Measurements from ENCODE around the gene PDLIM7.

PDLIM7 gene

DNA sequence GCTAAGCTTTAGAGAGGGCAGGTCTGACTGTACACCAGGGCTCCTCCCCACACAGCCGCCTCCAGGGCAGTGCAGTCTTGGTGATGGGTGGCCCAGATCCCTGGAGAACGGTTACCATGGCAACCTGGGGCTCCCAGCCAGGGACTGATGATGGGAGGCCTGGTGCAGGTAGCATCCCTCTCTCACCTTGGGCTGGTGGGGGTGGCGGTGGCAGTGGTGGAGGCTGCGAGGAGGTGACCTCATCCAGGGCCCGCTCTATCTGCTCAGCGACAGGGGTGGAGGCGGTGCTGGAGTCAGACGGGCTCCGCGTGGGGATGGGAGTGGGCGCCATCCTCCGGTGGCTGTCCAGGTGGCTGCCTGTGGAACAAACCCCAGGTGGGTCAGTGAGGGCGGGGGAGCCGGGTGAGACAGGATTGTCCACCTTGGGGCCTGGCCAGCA lies 38.5 kb downstream of the PDLIM7 start:
- no peak for DNase-seq (ENCODE audit: low read depth in 2 of 2)

DNA sequence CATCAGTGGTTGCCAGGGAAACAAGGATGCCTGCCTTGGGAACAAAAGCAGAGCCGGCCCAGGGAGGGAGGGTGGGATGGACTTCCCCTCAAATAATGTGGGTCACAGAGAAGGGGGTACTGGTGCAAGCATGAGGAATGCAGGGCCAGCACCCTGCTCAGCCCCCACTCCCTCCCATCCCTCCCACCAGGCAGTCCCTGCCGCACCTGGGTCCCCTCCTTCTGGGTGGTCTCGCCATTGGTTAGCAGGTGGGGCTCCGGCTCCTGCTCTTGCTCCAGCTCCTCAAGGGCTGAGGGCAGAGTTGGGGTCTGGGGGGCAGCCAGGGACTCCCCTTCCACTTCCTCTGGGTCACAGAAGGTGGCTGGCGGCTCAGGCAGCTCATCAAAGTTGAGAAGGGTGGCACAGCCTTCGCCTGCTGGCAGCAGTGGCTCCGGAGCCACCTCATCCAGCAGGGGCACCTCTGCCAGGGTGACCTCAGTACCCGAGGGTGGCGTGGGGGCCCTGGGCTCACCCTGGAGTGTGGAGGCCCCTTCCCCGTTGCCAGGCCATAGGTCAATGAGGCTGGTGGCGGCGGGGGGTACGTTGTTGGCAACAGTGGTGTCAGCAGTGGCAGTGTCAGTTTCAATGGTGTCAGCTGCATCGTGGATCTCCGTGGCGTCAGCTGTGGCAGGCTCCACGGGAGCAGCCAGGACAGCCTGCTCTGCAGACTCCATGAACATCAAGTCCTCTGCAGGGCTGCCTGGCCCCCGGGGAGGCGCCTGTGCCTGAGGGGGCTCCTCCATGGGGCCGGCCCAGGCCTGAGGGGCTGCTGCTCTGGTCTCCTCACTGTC lies 39.3 kb downstream of the PDLIM7 start:
- no peak for DNase-seq (ENCODE audit: low read depth in 2 of 2)

DNA sequence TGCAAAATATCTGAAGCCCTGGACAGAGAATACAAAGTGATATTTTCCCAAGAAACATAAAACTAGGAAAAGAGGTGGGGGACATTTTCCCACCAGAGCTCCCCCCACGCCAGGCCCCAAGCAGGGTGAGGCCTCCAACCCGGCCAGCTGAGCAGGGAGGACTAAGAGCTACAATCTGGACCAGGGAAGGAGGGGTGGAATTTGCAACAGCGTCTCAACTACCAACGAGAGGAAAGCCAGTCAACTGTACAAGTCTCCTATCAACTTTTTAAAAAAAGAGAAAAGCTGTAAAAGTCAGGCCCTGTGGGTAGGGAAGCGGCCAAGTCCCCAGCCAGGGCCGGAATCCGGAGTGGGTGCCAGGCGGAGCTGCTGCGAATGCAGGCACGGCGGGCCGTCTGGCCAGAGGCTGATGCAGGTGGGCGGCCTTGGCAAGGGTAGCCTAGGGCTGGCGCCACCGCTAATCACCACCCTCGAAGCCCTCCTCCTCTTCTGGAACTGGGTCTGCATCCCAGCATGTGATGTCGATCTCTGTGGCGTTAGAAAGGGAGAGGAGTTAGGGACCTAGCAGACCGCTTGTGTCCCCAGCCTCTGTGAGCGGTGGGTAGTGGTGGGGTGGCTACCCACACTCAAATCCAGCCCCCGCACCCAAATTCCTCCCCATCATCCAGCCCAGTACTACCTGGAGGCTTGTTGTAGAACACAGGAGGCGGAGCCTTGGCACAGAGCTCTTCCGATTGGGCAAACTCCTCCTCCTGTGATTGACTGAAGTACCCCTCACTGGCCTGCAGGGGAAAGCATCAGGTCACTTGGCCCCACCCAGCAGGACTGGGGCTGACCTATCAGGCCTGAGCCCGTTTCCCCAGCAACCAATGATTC lies 40.2 kb downstream of the PDLIM7 start:
- no peak for DNase-seq (ENCODE audit: low read depth in 2 of 2)

DNA sequence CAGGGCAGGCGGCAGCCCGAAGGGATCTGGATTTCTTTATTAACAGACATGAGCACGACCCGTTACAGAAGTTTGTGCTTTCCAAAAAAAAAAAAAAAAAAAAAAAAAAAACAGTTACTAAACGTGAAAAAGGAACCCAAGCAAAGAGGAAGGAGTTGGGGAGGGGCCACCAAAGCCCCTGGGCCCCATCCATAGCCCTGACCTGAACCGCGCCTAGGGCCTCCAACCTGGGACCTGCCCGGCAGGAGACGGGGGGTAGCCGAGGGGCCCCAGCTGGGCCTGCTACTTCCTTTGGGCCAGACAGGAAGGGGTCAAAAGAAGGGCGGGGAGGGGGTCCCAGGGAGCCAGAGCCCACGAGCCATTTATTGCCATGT lies 40.8 kb downstream of the PDLIM7 start:
- DNase-seq (ENCODE audit: low read depth in 2 of 2) = no peak

DNA sequence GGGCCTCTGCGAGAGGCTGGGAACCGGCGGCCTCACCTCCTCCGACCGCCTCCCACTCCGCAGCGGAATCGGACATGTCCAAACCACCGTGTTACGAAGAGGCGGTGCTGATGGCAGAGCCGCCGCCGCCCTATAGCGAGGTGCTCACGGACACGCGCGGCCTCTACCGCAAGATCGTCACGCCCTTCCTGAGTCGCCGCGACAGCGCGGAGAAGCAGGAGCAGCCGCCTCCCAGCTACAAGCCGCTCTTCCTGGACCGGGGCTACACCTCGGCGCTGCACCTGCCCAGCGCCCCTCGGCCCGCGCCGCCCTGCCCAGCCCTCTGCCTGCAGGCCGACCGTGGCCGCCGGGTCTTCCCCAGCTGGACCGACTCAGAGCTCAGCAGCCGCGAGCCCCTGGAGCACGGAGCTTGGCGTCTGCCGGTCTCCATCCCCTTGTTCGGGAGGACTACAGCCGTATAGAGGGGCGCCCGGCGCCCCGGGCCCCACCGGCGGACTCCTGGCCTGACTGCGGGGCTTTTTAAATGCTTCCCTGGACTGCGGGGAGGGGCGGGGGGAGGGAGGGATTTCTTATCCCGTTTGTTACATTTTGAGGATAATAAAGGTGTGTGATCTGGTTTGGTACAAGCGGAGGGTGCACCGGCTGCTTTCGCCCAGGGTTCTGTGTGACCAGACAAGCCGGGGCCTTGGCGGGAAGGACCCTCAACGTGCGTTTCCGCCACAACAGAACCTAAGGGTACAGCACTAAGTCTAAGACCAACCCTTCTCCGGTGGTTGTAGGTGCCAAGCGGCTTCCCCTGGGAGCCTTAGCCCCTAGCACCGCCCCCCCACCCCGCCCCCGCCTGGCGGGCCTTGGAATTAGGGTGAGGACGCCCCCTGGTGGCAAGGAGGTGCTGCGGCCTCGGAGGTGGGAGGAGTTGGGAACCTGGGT lies 41.5 kb downstream of the PDLIM7 start:
- peak; percentile 93 to 99 for DNase-seq (ENCODE audit: low read depth in 2 of 2)

DNA sequence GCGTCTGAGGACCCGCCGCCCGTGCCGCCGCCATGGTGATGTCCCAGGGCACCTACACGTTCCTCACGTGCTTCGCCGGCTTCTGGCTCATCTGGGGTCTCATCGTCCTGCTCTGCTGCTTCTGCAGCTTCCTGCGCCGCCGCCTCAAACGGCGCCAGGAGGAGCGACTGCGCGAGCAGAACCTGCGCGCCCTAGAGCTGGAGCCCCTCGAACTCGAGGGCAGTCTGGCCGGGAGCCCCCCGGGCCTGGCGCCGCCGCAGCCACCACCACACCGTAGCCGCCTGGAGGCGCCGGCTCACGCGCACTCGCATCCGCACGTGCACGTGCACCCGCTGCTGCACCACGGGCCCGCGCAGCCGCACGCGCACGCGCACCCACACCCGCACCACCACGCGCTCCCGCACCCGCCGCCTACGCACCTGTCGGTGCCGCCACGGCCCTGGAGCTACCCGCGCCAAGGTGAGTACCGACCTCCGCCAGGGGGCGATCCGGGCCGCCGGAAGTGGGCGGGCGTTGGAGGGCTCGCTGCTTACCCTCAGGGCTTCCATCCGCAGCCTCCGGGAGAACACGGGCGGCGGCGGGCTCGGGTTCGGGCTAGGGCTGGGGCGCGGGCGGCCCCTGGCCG lies 42.3 kb downstream of the PDLIM7 start:
- peak; percentile 79 to 86 for DNase-seq (ENCODE audit: low read depth in 2 of 2)

DNA sequence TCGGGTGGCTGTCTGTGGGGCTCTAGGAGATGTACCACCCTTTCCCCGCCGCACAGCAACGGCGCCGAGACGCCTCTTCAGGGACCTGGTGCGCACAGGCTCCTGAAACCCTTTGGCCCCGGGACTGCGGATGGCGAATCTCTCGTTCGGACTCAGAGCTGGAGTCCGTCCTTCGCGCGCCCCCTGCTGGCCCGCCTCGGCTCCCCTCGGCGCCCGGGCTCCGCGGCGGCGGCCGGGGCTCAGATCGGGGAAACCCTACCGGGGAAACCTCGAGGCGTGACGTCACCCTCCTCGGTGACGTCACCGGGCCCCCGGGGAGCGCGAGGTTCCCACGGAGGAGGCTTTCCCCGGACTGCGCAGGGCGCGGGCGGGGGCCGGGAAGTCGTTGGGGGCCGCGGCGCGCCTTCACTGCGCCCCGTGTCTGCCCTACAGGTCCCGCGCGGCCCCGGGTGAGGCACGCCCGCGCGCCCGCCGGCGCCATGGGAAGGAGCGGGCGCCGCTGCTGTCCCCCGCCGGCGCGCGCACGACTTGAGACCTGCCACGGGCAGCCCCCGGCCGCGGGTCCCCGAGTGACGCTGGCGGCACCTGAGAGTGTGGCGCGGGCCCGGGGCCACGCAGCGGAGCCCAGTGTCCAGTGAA lies 42.9 kb downstream of the PDLIM7 start:
- peak; percentile 88 to 97 for DNase-seq (ENCODE audit: low read depth in 2 of 2)

DNA sequence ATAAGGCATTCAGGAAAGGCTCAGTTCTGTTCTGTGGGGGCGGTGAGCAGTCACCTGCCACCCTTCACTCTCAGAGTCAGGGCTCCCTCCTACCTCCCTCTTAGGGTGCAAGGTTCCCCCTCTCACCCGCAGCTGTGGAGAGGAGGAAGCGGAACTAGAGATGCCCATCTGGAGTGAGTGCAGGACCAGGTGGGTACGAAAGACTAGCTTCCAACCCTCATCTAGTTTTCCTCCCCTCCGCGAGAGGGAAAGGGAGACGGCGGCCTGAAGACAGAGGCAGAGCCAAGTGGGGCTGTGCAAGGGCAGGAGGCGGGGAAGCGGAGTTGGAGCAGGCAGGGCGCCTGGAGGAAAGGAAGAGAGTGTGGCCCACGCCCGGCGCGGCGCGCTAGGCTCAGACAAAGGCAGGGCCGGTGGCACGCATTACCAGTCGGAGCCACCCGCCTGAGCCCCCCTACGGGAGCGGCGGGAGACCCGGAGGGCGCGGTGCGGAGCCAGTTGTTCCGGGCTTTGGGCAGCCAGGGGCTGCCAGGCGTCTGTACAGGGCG lies 43.5 kb downstream of the PDLIM7 start:
- DNase-seq (ENCODE audit: low read depth in 2 of 2) = no peak

DNA sequence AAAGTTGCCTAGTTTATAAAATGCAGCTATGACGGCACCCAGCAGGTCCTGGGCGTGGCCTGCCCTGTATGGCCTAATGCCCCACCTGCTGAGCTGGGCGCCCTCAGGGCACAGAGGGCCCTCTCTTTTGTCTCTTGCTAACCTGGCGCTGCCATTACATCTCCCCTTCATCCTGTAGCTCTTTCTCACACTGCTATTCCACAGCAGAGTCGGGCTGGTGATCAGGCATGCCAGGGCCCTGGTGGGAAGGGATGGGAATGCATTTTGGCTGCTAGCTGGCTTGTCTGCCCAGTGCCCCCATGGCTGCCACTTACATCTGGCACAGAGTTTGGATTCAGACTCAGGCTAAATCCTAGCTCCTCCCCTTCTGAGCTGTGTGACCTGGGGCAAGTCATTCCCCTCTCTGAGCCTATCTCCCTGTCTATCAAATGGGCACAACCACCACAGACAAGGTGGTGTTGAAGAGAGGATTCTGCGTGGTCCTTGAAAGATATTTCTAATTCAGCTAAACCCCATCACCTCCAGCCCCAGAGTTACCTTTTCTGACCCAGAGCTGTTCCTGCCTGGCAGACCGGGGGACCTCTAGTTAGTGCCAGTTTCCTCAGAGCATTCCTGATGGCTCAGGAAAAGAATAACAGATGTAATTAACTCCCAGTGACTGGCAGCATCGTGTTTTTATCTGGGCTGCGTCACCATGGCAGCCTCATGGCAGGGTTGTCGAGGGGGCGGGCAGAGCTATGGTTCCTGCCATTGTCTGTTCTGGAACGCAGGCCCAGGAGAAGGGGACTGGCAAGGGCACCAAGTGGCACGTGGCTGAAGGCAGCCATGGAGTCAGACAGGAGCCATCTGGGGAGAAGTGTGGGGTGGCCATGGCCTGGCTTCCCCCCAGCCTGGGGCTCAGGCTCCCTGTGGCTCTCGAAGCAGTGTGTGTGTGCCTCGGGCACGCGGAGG lies 44.4 kb downstream of the PDLIM7 start:
- DNase-seq (ENCODE audit: low read depth in 2 of 2) = no peak

DNA sequence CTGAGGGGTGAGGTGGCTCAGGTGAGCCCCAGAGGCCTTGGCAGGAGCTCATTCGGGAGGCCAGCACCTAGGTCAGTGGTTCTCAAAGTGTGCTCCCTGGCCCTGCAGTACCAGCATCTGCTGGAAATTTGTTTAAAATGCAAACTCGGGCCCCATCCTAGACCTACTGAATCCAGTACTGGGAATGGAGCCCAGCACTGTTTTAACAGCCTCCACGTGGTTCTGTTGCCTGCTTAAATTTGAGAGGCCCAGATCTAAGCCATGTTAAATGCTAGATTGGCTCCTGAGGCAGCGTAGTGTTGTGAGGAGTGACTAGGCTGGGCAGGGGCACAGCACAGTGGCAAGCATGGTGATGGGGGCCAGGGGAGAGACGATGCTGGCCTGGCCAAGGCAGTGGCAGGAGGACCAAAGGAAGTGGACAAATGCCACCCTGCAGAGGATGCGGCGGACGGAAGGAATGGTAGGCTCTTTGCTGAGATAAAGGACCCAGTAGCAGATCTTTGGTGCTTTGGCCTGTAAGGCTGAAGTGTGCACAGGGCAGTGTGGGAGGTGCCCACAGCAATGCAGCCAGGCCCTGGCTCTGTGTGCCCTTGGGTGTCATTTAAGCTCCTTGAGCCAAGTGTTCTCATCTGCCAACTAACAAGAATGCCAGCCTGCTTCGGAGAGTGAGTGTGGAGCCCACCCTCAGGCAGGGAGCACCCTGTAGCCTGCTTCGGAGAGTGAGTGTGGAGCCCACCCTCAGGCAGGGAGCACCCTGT lies 46.6 kb downstream of the PDLIM7 start:
- DNase-seq (ENCODE audit: low read depth in 2 of 2) = no peak

DNA sequence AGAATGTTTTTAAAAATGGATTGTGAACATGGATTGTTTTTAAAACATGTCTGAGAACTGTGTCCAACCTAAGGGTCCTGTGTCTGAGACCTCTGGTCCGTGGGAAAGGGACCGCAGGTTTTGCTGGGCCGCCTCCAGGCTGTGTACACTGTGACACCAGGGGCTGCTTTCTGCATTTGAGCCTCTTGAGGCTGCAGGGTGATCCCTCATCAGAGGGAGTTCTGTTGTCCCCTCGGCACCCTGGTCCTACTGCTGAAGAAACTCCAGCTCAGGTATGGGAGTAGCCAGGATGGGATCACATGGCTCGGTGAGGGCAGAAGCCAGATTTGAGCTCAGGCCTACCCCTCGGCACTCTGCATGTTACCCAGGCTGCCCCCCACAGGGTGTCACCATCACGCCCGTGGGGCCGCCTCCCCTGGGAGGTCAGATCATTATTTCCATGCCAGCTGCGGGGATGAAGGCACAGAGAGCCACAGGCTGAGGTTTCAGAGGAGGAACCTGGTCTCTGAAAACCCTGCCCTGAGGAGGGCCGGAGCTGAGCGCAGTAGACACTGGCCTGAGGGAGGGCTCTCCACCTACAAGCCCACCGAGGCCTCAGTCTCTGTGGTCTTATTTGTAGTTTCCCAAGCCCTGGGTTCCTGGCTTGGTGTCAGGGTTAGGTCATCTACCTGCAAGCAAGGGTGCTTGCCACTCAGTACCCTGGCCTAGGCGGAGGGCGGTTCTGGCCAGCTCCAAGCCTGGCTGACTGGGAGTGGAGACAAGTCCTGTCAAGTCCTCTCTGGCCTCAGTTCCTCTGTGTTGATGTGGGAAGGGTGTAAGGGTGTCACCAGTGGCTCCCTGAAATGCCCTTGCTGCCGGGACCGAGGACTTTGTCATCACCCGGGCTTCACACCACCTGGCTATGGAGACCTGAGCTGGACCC lies 48.0 kb downstream of the PDLIM7 start:
- DNase-seq (ENCODE audit: low read depth in 2 of 2) = no peak

DNA sequence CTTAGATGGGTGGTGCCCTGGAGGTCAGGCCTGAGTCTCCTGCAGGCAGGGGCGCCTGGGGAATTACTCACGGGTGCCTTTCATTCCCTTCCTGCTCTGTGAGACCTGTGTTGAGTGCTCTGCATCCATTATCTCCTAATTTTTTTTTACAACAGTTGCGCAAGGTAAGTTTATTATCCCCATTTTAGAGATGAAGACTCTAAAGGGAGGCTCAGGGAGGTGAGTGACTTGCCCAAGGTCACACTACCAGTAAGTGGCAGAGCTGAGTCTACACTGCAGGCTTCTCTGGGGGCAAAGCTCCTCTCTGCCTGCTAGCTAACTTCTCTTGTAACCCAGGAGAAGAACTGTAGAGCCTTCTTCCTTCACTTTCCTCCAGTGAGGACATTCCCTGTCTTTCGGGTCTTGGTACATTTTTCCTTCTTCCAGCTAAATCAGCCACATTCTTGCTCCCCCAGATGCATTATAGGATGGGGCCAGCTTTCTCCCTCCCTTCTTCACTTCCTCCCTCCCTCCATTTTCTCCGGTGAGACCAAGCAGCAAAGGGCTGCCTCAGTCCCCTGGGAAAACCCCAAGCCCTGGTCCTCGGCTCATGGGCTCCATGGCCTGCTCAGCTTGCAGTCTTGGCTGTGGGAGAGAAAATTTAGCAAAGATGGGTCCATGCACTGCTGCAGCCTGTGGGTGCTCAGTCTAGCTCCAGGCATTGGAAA lies 49.0 kb downstream of the PDLIM7 start:
- DNase-seq (ENCODE audit: low read depth in 2 of 2) = no peak

DNA sequence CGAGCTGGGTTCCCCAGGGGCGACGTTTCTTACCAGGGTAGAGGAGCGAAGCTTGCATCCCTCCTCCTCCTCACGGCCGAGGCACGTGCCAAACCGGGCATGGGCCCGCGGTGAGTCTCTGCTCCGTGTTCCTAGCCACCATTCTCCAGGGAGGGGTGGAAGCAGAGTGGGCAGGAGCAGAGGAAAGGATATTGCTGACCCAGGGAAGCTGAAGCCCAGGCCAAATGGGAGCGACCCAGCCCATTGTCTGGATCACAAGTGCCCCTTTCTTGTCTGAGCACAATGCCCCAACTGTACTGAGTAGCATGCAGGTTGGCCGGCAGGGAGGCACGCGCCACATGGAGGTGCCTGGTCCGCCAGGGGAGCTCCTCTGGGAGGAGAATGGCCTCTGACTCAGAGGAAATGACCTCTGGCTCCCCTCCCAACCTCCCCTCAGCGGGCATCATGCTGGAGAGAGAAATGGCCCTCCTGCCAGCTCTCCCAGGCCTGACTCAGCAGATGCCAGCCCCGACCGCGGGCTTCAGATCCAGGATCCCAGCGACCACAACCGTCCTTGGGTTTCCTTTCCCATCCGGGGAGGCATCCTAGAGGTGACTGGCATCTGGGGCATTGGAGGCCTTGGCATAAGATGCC lies 49.7 kb downstream of the PDLIM7 start:
- DNase-seq (ENCODE audit: low read depth in 2 of 2) = no peak

DNA sequence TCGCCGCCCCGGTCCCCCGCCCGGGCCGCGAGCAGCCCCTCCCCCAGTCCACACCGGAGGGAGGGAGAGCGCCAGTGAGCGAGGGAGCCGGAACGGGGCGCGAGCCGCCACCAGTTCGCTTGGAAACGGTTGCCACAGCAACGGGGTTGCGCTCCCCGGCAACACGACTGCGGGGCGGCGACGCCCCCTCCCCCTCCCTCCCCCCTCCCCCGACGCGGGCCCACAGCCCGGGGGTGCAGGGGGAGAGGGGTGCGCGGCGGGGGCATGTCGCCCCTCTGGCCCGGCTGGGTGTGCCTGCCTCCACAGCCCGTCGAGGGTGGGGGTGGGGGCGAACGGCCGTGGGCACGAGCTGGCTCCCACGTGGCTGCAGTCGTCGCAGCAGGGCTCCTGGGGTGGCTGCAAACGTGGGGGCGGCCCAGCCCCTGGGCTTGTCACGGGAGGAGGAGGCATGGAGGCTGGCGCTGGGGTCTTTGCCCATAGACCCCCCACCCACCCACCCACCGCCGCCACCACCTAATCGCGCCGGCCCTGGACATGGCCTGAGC lies 50.3 kb downstream of the PDLIM7 start:
- no peak for DNase-seq (ENCODE audit: low read depth in 2 of 2)

DNA sequence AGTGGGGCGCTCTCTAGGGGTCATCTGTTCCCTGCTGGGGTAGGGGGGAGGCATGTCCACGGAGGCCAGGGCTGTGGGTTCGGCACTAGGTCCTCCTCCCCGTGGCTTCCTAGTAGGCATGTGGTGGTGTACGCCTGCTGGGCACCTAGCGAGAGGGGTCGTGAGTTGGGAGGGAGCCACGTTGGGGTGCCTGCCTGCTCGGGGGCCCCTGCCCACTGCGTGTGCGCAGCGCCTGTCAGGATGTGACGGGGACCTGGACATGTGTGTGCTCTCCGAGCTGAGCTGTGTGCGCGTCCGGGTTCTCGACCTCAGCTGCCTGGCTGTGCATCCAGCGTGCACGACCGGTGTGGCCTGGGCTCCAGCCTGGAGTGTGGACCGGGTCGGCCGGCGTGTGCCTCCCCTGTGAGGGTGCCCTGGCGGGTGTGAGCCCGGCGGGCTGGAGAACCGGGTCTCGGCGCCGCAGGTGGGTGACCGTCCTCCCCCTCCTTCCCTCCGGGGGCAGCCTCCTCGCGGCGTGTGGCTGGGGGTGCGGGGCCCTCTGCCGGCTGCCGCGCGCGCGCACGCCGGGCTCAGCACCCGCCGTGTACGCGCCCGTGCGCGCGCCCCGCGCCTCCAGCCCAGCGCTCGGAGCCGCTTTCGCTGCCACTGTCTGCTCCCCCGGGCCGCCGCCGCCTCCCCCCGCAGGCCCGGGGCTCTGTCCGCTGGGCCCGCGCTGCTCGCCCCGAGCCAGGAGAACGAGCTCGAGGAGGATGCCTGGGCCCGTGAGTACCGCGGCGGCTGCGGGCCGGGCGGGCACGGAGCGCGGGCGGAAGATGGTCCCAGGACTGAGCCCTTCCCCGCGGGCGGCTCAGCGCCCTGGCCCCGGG lies 51.0 kb downstream of the PDLIM7 start, which contains the start of gene PRR7:
PRR7 (plus strand) TSS at position 615 of the 866 bp plus-strand sequence. CDS start 8,254 bp downstream, outside the sequence.
- DNase-seq (ENCODE audit: low read depth in 2 of 2) = no peak
